HG02973 (cell line): ENCODE data around the gene ZBTB42.

Source experiments
- ATAC-seq: cut with Tn5 transposase; IDR thresholded peaks from one replicate; pipeline ENCODE4 v1.9.1; 2021; ENCODE audit warnings: moderate library complexity; ENCODE audit not compliant: unreplicated experiment

The ZBTB42 gene

GRCh38 chr14:104800771-104801519 is at the start of gene ZBTB42:
Gene ZBTB42, plus strand, starts transcription at chr14:104801101. Its CDS starts 97 bp downstream, at chr14:104801198.
- no peak for ATAC-seq

GRCh38 chr14:104751539-104752422 is 49.1 kb upstream of the ZBTB42 start:
- ATAC-seq, result no peak

GRCh38 chr14:104752423-104752734 is 48.5 kb upstream of the ZBTB42 start:
- ATAC-seq, result peak; percentile 69

GRCh38 chr14:104752735-104753527 is 48.0 kb upstream of the ZBTB42 start, which contains the start of gene SIVA1:
Gene SIVA1, plus strand, starts transcription at chr14:104753147. Its CDS starts 55 bp downstream, at chr14:104753202.
- peak; percentile 81 for ATAC-seq

GRCh38 chr14:104753528-104754212 is 47.2 kb upstream of the ZBTB42 start:
- no peak for ATAC-seq

GRCh38 chr14:104754213-104754851 is 46.6 kb upstream of the ZBTB42 start:
- ATAC-seq, result no peak

- no peak for ATAC-seq
Measured at GRCh38 chr14:104755621-104756020, 45.3 kb upstream of the ZBTB42 start.

GRCh38 chr14:104756477-104757237 is 44.2 kb upstream of the ZBTB42 start:
- no peak for ATAC-seq

GRCh38 chr14:104757238-104757585 is 43.7 kb upstream of the ZBTB42 start:
- ATAC-seq, result no peak

- no peak for ATAC-seq
Measured at GRCh38 chr14:104757681-104758392, 43.1 kb upstream of the ZBTB42 start.

GRCh38 chr14:104758981-104759969 is 41.6 kb upstream of the ZBTB42 start:
- no peak for ATAC-seq

GRCh38 chr14:104765517-104765916 is 35.4 kb upstream of the ZBTB42 start:
- ATAC-seq, result no peak

GRCh38 chr14:104766256-104766862 is 34.5 kb upstream of the ZBTB42 start:
- no peak for ATAC-seq

- no peak for ATAC-seq
Measured at GRCh38 chr14:104766863-104767633, 33.9 kb upstream of the ZBTB42 start.

GRCh38 chr14:104767634-104767918 is 33.3 kb upstream of the ZBTB42 start:
- no peak for ATAC-seq

GRCh38 chr14:104768437-104769323 is 32.2 kb upstream of the ZBTB42 start:
- peak; percentile 79 for ATAC-seq
